HG03520 (cell line): ENCODE measurements around the gene PLLP.

ENCODE experiments used
- ATAC-seq: cut with Tn5 transposase; IDR thresholded peaks from one replicate; pipeline ENCODE4 v1.9.1; 2021; ENCODE audit warnings: mild to moderate bottlenecking, moderate library complexity; ENCODE audit not compliant: unreplicated experiment

PLLP gene

GRCh38 chr16:57284209-57284951 lies at the start of gene PLLP:
Gene PLLP, minus strand, starts transcription at chr16:57284672. Its CDS starts 132 bp downstream, at chr16:57284540.
- ATAC-seq: no peak

- no peak for ATAC-seq
Observed at GRCh38 chr16:57333402-57333801, 48.9 kb upstream of the PLLP start.

- no peak for ATAC-seq
Observed at GRCh38 chr16:57331355-57331754, 46.9 kb upstream of the PLLP start.

GRCh38 chr16:57329718-57330327 lies 45.4 kb upstream of the PLLP start:
- ATAC-seq: no peak

GRCh38 chr16:57325458-57325857 lies 41.0 kb upstream of the PLLP start:
- no peak for ATAC-seq

GRCh38 chr16:57324749-57325148 lies 40.3 kb upstream of the PLLP start:
- no peak for ATAC-seq

- no peak for ATAC-seq
Observed at GRCh38 chr16:57319646-57320045, 35.2 kb upstream of the PLLP start.

GRCh38 chr16:57318240-57318970 lies 33.9 kb upstream of the PLLP start:
- ATAC-seq: no peak

- ATAC-seq: no peak
Observed at GRCh38 chr16:57316390-57317017, 32.0 kb upstream of the PLLP start.

GRCh38 chr16:57315416-57315815 lies 30.9 kb upstream of the PLLP start:
- no peak for ATAC-seq

GRCh38 chr16:57314161-57314785 lies 29.8 kb upstream of the PLLP start:
- ATAC-seq: no peak

GRCh38 chr16:57313509-57313908 lies 29.0 kb upstream of the PLLP start:
- no peak for ATAC-seq

- ATAC-seq: no peak
Observed at GRCh38 chr16:57310801-57311200, 26.3 kb upstream of the PLLP start.

- no peak for ATAC-seq
Observed at GRCh38 chr16:57308041-57308440, 23.6 kb upstream of the PLLP start.

- ATAC-seq: no peak
Observed at GRCh38 chr16:57307365-57307764, 22.9 kb upstream of the PLLP start.

- ATAC-seq: no peak
Observed at GRCh38 chr16:57306676-57307341, 22.3 kb upstream of the PLLP start.

GRCh38 chr16:57305159-57305811 lies 20.8 kb upstream of the PLLP start:
- no peak for ATAC-seq

GRCh38 chr16:57304169-57305061 lies 19.9 kb upstream of the PLLP start:
- no peak for ATAC-seq

- no peak for ATAC-seq
Observed at GRCh38 chr16:57303910-57304168, 19.4 kb upstream of the PLLP start.
